BJ (cell line): ENCODE data around the gene RELB. TPM values are rescaled to one million over a fixed set of nuclear protein-coding genes. Genes with fewer than 3 reads are reported as not detected.

ENCODE experiments used
- CTCF ChIA-PET: fragments of 350-600 bp; formaldehyde crosslinking; extraction: SDS; loops from one replicate; lab custom pipeline; 2021; ENCODE audit warnings: antibody characterized with exemption, inconsistent platforms; lab: Yijun Ruan, JAX
- POLR2A ChIA-PET: fragments of 300-600 bp; sonication (Branson Sonifier 250); formaldehyde crosslinking; extraction: SDS; loops from one replicate; lab custom pipeline; 2021; ENCODE audit warnings: antibody characterized with exemption; lab: Charles Lee
- DNase-seq: peaks from one replicate; pipeline ENCODE4 v3.0.0-alpha.2; 2011; ENCODE audit warnings: low read depth
- H3K27me3 ChIP-seq: 2 replicates; pipeline ENCODE4 v1.6.0; 2011; ENCODE audit warnings: low read length; ENCODE audit not compliant: control insufficient read depth, insufficient read depth
- H3K36me3 ChIP-seq: 2 replicates; pipeline ENCODE4 v1.5.1; 2011; ENCODE audit warnings: low read length; ENCODE audit not compliant: control insufficient read depth, insufficient read depth
- H3K4me3 ChIP-seq: 2 replicates; pipeline ENCODE4 v1.5.1; 2011; ENCODE audit warnings: low read depth, mild to moderate bottlenecking, control low read depth, low read length
- polyA minus RNA-seq: library from RNA; depleted of rRNA, polyadenylated mRNA; stranded (reverse); fragments of >200 nt; gene quantifications from 2 replicates; pipeline ENCODE4 v1.2.3, GENCODE V29; 2011; rRNA and poly(A)+ RNA removed
- polyA plus RNA-seq: library from polyadenylated mRNA; depleted of rRNA; stranded (reverse); fragments of >200 nt; gene quantifications from 2 replicates; pipeline ENCODE4 v1.2.3, GENCODE V29; 2011; rRNA removed
- TF ChIP-seq, protein P1 (sequence below): IDR thresholded peaks from 2 replicates; pipeline ENCODE4 v1.5.1; 2011; ENCODE audit warnings: low read depth, mild to moderate bottlenecking, control low read depth, inconsistent platforms, low read length, moderate library complexity; ENCODE audit not compliant: insufficient read depth

RELB gene
- polyA plus RNA-seq (6.7 and 11.6 TPM in 2 replicates), polyA minus RNA-seq (8.8 and 10.3 TPM in 2 replicates)

- Histone ChIP-seq H3K36me3 (peaks cover 2% of the 10 kb centered on the region; the same call in 1 of the 2 replicates), H3K27me3 (no peaks in the 10 kb centered on the region), H3K4me3 (peak within 1 kb of the TSS; percentile 70)
- TF ChIP-seq, protein P1, sequence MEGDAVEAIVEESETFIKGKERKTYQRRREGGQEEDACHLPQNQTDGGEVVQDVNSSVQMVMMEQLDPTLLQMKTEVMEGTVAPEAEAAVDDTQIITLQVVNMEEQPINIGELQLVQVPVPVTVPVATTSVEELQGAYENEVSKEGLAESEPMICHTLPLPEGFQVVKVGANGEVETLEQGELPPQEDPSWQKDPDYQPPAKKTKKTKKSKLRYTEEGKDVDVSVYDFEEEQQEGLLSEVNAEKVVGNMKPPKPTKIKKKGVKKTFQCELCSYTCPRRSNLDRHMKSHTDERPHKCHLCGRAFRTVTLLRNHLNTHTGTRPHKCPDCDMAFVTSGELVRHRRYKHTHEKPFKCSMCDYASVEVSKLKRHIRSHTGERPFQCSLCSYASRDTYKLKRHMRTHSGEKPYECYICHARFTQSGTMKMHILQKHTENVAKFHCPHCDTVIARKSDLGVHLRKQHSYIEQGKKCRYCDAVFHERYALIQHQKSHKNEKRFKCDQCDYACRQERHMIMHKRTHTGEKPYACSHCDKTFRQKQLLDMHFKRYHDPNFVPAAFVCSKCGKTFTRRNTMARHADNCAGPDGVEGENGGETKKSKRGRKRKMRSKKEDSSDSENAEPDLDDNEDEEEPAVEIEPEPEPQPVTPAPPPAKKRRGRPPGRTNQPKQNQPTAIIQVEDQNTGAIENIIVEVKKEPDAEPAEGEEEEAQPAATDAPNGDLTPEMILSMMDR = no peak
- POLR2A ChIA-PET = interaction anchor here (0.5 to 0.6 kb wide), 2 partner anchors 18 to 375 kb away, joined by 3 to 5 read pairs; no protein-coding TSS in a partner anchor
- CTCF ChIA-PET = interaction anchor here (0.9 to 1.8 kb wide), 6 partner anchors 12 to 438 kb away, joined by 3 to 5 read pairs (median 4); no protein-coding TSS in a partner anchor
- DNase-seq = peak; percentile 30
Observed at GRCh38 chr19:45001087-45001739, at the start of gene RELB. RELB (plus strand) TSS chr19:45001464; CDS start chr19:45001580, 116 bp downstream.

DNA sequence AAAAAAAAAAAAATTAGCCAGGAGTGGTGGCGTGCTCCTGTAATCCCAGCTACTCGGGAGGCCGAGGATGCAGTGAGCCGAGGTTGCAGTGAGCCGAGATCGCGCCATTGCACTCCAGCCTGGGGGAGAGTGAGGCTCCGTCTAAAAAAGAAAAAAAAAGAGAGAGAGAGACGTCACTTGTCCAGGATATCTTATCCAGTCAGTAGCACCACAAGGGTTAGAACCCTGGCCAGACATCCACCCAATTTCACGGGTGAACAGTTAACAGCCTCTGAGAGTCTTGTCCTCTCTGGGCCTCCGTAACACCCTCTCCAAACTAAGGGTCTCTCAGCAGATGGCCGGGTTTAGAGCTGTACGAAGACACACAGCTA, 47.0 kb upstream of the RELB start:
- POLR2A ChIA-PET = no interaction called here
- H3K4me3 ChIP-seq = peak overlapping the region; percentile 77
- no peak for DNase-seq
- CTCF ChIA-PET = interaction anchor here (0.6 to 12.3 kb wide), 7 partner anchors 12 to 322 kb away, joined by 3 to 151 read pairs (median 3); partner anchors contain the start of genes APOE and NECTIN2
- no peaks in the 10 kb centered on the region for H3K27me3 ChIP-seq
- TF ChIP-seq, protein P1 = no peak
- peaks cover 2% of the 10 kb centered on the region; the same call in 1 of the 2 replicates for H3K36me3 ChIP-seq

GRCh38 chr19:44954649-44955504, 46.4 kb upstream of the RELB start, which contains the start of gene CLPTM1:
CLPTM1 (plus strand) TSS chr19:44955380; CDS start chr19:44955396, 16 bp downstream.
- TF ChIP-seq, protein P1 = no peak
- no peaks in the 10 kb centered on the region for H3K27me3 ChIP-seq
- DNase-seq = peak; percentile 73
- ChIA-PET POLR2A (no interaction called here), CTCF (interaction anchor here (0.6 to 12.3 kb wide), 8 partner anchors 10 to 322 kb away, joined by 3 to 151 read pairs (median 3); partner anchors contain the start of genes APOE and NECTIN2)
- peaks cover 3% of the 10 kb centered on the region; the same call in 1 of the 2 replicates for H3K36me3 ChIP-seq
- peak within 1 kb of the TSS; percentile 77 for H3K4me3 ChIP-seq

DNA sequence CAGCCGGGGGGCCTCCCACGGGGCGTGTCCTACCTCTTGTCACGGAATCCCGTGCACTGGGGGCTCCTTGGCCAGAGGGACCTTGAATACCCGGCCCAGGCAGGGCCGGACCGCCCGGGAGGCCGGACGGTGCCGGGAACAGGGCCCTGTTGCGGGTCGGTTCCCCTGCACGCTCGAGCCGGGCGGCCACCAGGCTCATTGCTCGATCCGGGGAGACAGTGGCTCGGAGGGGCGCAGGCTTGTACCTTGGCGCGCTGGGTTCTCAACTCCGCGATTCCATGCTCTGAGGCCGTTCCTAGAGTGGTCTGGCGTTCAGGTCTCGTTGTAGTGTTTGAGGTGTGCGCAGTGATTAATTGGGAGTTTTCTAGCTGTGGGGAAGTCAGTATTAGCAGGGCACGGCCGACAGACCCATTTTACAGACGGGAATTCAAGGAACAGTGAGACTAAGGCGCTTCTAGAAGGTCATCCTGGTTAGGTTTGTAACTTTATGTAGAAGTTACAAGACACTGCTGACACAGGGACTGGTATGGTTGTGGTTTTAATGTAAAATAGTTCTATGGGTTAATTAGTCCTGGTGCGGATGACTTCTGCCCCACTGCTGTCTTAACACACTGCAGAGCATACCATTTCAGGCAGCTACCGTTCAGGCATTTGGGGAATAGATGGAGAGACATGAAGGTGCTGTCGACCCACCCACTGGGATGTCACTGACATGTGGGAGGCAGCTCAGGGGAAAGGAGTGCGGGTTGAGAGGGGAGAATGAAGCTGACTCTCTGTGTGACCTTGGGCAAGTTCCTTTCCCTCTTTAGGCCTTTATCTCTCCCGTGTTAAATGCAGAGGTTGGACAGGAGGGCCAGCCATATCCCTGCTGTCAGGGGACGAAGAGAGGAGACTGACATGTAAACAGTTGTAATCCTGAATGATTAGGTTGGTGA, 45.5 kb upstream of the RELB start:
- no peaks in the 10 kb centered on the region for H3K27me3 ChIP-seq
- peak overlapping the region; percentile 77 for H3K4me3 ChIP-seq
- POLR2A ChIA-PET = no interaction called here
- TF ChIP-seq, protein P1 = no peak
- no peak for DNase-seq
- H3K36me3 ChIP-seq = peaks cover 6% of the 10 kb centered on the region
- CTCF ChIA-PET = interaction anchor here (0.8 to 12.3 kb wide), 7 partner anchors 9 to 63 kb away, joined by 3 to 151 read pairs (median 3); partner anchors contain the start of gene APOE
